Endothelial cell of umbilical vein (primary cell): ENCODE results near the gene CLEC16A. TPM values are rescaled to one million over a fixed set of nuclear protein-coding genes. Genes with fewer than 3 reads are reported as not detected.

ENCODE experiments used
- BruUV-seq: library from RNA; stranded (reverse); fragments of 400-500 nt; replicated peaks from 2 replicates; lab custom pipeline; 2021; lab: Mats Ljungman, UMichigan
- CTCF ChIA-PET: fragments of 300-600, 350-600 bp; sonication (Branson Sonifier 250); formaldehyde crosslinking; loops from one replicate; lab custom pipeline; 2021; ENCODE audit warnings: antibody characterized with exemption, inconsistent platforms; lab: Charles Lee
- POLR2A ChIA-PET: fragments of 300-600, 350-600 bp; sonication (Branson Sonifier 250); formaldehyde crosslinking; loops from one replicate; lab custom pipeline; 2021; ENCODE audit warnings: antibody characterized with exemption, inconsistent platforms; lab: Charles Lee
- DNase-seq: peaks from one replicate; pipeline ENCODE4 v3.0.0-alpha.2; 2011; ENCODE audit warnings: low read depth, low spot score
- FAIRE-seq: peaks from 2 replicates; lab custom pipeline; 2011; peaks lifted over from hg19 to GRCh38; lab: Jason Lieb, UNC
- H2AFZ ChIP-seq: 2 replicates; pipeline ENCODE4 v1.6.0; 2012; ENCODE audit warnings: low read depth, low read length, control low read depth, inconsistent platforms
- H3K27ac ChIP-seq: 2 replicates; pipeline ENCODE4 v1.5.1; 2011; ENCODE audit warnings: low read depth, mild to moderate bottlenecking, control low read depth, low read length, moderate library complexity; ENCODE audit not compliant: insufficient read depth
- H3K27me3 ChIP-seq, 2 experiments: 2 replicates each; pipeline versions ENCODE4 v1.6.0 to v1.6.1; 2011; ENCODE audit warnings: low read length in 2 of 2, mixed read lengths in 1 of 2; ENCODE audit not compliant: control insufficient read depth in 2 of 2, insufficient read depth in 2 of 2
- H3K36me3 ChIP-seq, 2 experiments: 2 replicates in 1 of 2; 3 replicates in 1 of 2; pipeline ENCODE4 v1.5.1; 2011; ENCODE audit warnings: low read length in 2 of 2, mild to moderate bottlenecking in 1 of 2, moderate library complexity in 1 of 2; ENCODE audit not compliant: control insufficient read depth in 2 of 2, insufficient read depth in 2 of 2; ENCODE audit errors: extremely low read depth in 1 of 2
- H3K4me1 ChIP-seq: 3 replicates; pipeline ENCODE4 v1.5.1; 2011; ENCODE audit warnings: mild to moderate bottlenecking, low read length; ENCODE audit not compliant: control insufficient read depth, insufficient read depth; ENCODE audit errors: extremely low read depth
- H3K4me2 ChIP-seq: 2 replicates; pipeline ENCODE4 v1.6.1; 2011; ENCODE audit warnings: low read length, control low read depth, mixed read lengths; ENCODE audit not compliant: insufficient read depth
- H3K4me3 ChIP-seq, 3 experiments: fragments of 200-600 bp in 1 of 3; sonication (generic), shearing (Covaris generic) in 1 of 3; replicated peaks in 1 of 3; 2 replicates each; pipeline ENCODE4 v1.5.1; 2011 to 2016; ENCODE audit warnings: control low read depth in 3 of 3, low read length in 3 of 3, mild to moderate bottlenecking in 2 of 3, inconsistent platforms in 1 of 3, low read depth in 1 of 3, moderate library complexity in 1 of 3; ENCODE audit not compliant: insufficient read depth in 1 of 3
- H3K79me2 ChIP-seq: 2 replicates; pipeline ENCODE4 v1.6.0; 2012; ENCODE audit warnings: low read length, inconsistent platforms; ENCODE audit not compliant: control insufficient read depth, insufficient read depth
- H3K9ac ChIP-seq: replicated peaks from 2 replicates; pipeline ENCODE3; 2011; ENCODE audit warnings: low read length, control low read depth; ENCODE audit not compliant: insufficient read depth; ENCODE audit errors: extremely low read depth
- H3K9me1 ChIP-seq: replicated peaks from 3 replicates; pipeline ENCODE4 v1.6.0; 2011; ENCODE audit warnings: mild to moderate bottlenecking, low read length; ENCODE audit not compliant: control insufficient read depth, insufficient read depth; ENCODE audit errors: extremely low read depth
- H3K9me3 ChIP-seq: replicated peaks from 2 replicates; pipeline ENCODE4 v1.5.1; 2012; ENCODE audit warnings: low read length, inconsistent platforms; ENCODE audit not compliant: control insufficient read depth, insufficient read depth
- H4K20me1 ChIP-seq: replicated peaks from 2 replicates; pipeline ENCODE3; 2011; ENCODE audit warnings: mild to moderate bottlenecking, low read length; ENCODE audit not compliant: control insufficient read depth, insufficient read depth; ENCODE audit errors: extremely low read depth
- CTCF ChIP-seq, 2 donors: IDR thresholded peaks; 1 replicate in 1 of 2; 2 replicates in 1 of 2; pipeline ENCODE4 v1.5.1; 2011; ENCODE audit warnings: low read length in 2 of 2, mild to moderate bottlenecking in 2 of 2, moderate library complexity in 2 of 2, control low read depth in 1 of 2, inconsistent platforms in 1 of 2, low read depth in 1 of 2; ENCODE audit not compliant: insufficient read depth in 1 of 2; ENCODE audit errors: extremely low read depth in 1 of 2
- EZH2 ChIP-seq: IDR thresholded peaks from 2 replicates; pipeline ENCODE4 v1.6.1; 2012; ENCODE audit warnings: borderline replicate concordance, low read depth, mild to moderate bottlenecking, moderate library complexity, low read length, inconsistent platforms; ENCODE audit not compliant: severe bottlenecking
- FOS ChIP-seq: IDR thresholded peaks from 2 replicates; pipeline ENCODE4 v1.6.1; 2011; ENCODE audit warnings: mild to moderate bottlenecking, low read length, moderate library complexity, borderline replicate concordance; ENCODE audit not compliant: insufficient read depth
- GATA2 ChIP-seq: IDR thresholded peaks from 2 replicates; pipeline ENCODE4 v1.7.0; 2011; ENCODE audit warnings: low read depth, mild to moderate bottlenecking, moderate library complexity, mixed read lengths, low read length; ENCODE audit not compliant: insufficient read length, insufficient read depth
- JUN ChIP-seq: IDR thresholded peaks from 2 replicates; pipeline ENCODE4 v1.6.1; 2011; ENCODE audit warnings: borderline replicate concordance, low read depth; ENCODE audit not compliant: insufficient read length, insufficient read depth
- MAX ChIP-seq: IDR thresholded peaks from 2 replicates; pipeline ENCODE4 v1.6.1; 2011; ENCODE audit not compliant: insufficient read depth, insufficient read length
- MYC ChIP-seq: IDR thresholded peaks from one replicate; pipeline ENCODE4 v1.6.1; 2011; ENCODE audit warnings: mild to moderate bottlenecking, low read depth, low read length
- POLR2A ChIP-seq: IDR thresholded peaks from 2 replicates; pipeline ENCODE4 v1.6.1; 2012; ENCODE audit warnings: low read depth, mild to moderate bottlenecking, control low read depth, low read length
- POLR2AphosphoS5 ChIP-seq: IDR thresholded peaks from 2 replicates; pipeline ENCODE4 v1.6.1; 2012; ENCODE audit warnings: low read depth, mild to moderate bottlenecking, control low read depth, low read length, moderate library complexity; ENCODE audit not compliant: insufficient read depth
- dilution Hi-C: fragments of 300-500 bp; cut with MboI; formaldehyde crosslinking; loops from one replicate; pipeline ENCODE4 v1.15.0; 2019; ENCODE audit warnings: low sequenced_read_pairs; ENCODE audit not compliant: extremely low pct_ligation_motif_present
- intact Hi-C: fragments of 100-400 bp; cut with micrococcal nuclease; formaldehyde crosslinking; loops from one replicate; pipeline ENCODE4 v1.10.0; 2022
- polyA plus RNA-seq, 4 experiments: library from polyadenylated mRNA; depleted of rRNA in 3 of 4; stranded (reverse) in 3 of 4; unstranded in 1 of 4; fragments of >200 nt; gene quantifications; 2 replicates each; pipeline versions ENCODE4 v1.2.1 to v1.2.3, GENCODE V29; 2011 to 2012; ENCODE audit warnings: missing spikeins in 1 of 4
- total RNA-seq: library from RNA; stranded (reverse); gene quantifications from 2 replicates; pipeline ENCODE4 v1.2.3, GENCODE V29; 2021

CLEC16A gene
- total and polyA plus RNA-seq, 2 donors (not counting 3 experiments of a cell fraction or from before 2014, with no cell fraction given) = 11.4 to 23.3 TPM

DNA sequence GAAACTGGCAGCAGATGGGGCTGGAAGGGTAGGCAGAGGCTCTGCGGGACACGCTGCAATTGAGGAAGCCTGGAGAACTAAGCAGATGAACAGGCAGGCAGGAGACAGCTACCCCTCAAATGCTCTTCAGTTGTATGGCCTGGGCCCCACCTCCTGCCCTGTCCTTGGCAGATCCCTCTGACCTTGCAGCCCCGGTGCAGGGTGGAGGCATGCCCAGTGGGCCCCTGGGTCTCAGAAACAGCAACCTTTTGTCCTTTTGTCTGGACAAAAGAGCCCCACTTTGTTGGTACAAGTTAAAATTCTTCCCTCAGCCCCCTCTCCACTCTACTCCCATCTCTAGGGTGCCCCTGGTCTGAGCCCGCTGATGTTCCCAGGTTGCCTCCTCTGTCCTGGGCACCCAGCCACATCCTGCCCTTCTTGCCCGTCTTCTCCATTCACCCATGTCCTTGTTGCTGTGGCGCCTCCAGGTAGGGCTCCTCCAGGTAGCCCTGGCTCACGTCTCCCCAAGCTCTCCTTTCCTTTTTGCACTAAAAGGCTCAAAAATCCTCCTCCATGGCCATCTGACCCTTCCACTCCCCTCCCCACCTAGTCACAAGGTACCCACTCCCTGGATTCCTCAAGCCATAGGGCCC lies 136.8 kb downstream of the CLEC16A start:
- no peaks in the 10 kb centered on the region for H3K9me3 ChIP-seq
- H3K36me3 ChIP-seq = peaks cover 0 to 2% of the 10 kb centered on the region in 2 experiments
- H3K9ac ChIP-seq = no peak overlapping the region
- H2AFZ ChIP-seq = no peak overlapping the region
- H3K4me3 ChIP-seq = no peak overlapping the region
- FAIRE-seq (no peak), DNase-seq (no peak)
- intact Hi-C loops = no loop called here
- dilution Hi-C loops = no loop called here
- peaks cover 6% of the 10 kb centered on the region for H3K4me1 ChIP-seq
- H3K27me3 ChIP-seq = no peaks in the 10 kb centered on the region
- no TSS peak for BruUV-seq
- H3K4me2 ChIP-seq = no peak overlapping the region
- no peaks in the 10 kb centered on the region for H3K79me2 ChIP-seq
- no peaks in the 10 kb centered on the region for H4K20me1 ChIP-seq
- H3K9me1 ChIP-seq = no peaks in the 10 kb centered on the region
- POLR2A ChIA-PET = interaction anchor here (1.1 kb wide), 1 partner anchor 174 kb away, joined by 4 read pairs; no protein-coding TSS in a partner anchor
- TF ChIP-seq FOS (no peak), EZH2 (no peak), CTCF (IDR thresholded peaks at IDR 0.05; ENCODE audit: extremely low read depth in 1 of 2, insufficient read depth in 1 of 2, low read depth in 1 of 2, low read length in 2 of 2) (no peak), MAX (no peak), MYC (no peak), JUN (no peak), GATA2 (no peak), POLR2A (no peak), POLR2AphosphoS5 (no peak)
- no peak overlapping the region for H3K27ac ChIP-seq
- CTCF ChIA-PET = no interaction called here
